Tibial nerve (tissue), 3 donors: Measurements from ENCODE around the gene TSHZ3.

Experiments
- POLR2A ChIP-seq, 2 donors: fragments of 450-650 bp; IDR thresholded peaks; one replicate each; pipeline ENCODE4 v1.6.1; 2017; ENCODE audit warnings: antibody characterized with exemption in 2 of 2, mild to moderate bottlenecking in 2 of 2, moderate library complexity in 2 of 2
- TF ChIP-seq, protein P1 (sequence below), 5 experiments: fragments of 200-600 bp in 3 of 5; fragments of 450-650 bp in 2 of 5; sonication (generic) in 3 of 5; IDR thresholded peaks; one replicate each; pipeline ENCODE4 v1.5.1; 2016 to 2019; ENCODE audit warnings: antibody characterized with exemption in 5 of 5, mild to moderate bottlenecking in 3 of 5, moderate library complexity in 2 of 5

DNA sequence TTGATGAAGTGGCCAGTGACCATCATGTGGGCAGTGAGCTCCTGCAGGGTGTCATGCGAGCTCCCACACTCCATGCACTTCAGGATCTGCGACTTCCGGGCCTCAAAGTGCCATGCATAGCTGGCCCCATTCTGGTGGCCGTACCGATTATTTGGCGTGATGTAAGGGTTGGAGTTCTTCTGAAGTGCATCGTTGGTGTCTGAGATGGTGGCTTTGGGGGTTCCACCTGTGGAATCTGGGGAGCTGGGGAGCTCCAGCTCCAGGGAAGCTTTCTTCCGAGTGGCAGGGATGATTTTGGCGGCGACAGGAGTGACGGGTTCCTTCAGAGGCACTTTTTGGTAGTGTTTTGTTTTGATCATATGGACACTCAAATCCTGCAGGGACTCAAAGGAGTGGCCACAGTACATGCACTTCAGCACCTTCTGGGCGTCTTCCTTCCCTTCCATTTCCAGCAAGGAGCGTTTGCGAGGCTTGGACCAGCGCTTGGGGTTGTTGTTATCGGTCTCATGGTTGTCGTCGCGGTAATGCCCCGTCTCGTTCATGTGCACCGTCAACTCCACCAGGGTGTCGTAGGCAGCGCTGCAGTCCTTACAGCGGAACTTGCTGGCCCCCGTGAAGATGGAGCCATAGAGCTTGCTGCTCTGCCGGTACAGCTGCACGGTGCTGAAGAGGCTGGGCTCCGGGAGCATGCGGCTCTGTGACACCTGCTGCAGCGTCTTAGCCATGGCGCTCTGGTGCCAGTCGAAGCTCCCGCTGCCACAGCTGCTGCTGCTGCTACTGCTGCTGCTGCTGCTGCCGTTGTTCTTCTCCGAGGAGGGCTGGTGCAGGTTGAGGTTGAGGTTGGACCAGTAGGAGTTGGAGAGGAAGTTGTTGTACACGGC is 70.4 kb downstream of the TSHZ3 start:
- TF ChIP-seq, protein P1, sequence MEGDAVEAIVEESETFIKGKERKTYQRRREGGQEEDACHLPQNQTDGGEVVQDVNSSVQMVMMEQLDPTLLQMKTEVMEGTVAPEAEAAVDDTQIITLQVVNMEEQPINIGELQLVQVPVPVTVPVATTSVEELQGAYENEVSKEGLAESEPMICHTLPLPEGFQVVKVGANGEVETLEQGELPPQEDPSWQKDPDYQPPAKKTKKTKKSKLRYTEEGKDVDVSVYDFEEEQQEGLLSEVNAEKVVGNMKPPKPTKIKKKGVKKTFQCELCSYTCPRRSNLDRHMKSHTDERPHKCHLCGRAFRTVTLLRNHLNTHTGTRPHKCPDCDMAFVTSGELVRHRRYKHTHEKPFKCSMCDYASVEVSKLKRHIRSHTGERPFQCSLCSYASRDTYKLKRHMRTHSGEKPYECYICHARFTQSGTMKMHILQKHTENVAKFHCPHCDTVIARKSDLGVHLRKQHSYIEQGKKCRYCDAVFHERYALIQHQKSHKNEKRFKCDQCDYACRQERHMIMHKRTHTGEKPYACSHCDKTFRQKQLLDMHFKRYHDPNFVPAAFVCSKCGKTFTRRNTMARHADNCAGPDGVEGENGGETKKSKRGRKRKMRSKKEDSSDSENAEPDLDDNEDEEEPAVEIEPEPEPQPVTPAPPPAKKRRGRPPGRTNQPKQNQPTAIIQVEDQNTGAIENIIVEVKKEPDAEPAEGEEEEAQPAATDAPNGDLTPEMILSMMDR (IDR thresholded peaks at IDR 0.05), result no peak
- no peak for TF ChIP-seq POLR2A (IDR thresholded peaks at IDR 0.05)
